CD14-positive monocyte (primary cell): Measurements from ENCODE around the gene NR6A1. TPM values are rescaled to one million over a fixed set of nuclear protein-coding genes. Genes with fewer than 3 reads are reported as not detected.

Experiments used
- DNase-seq, 3 donors: peaks; one replicate each; pipeline ENCODE4 v3.0.0-alpha.2; 2011 to 2022
- H2AFZ ChIP-seq: 2 replicates; pipeline ENCODE4 v1.6.0; 2012; ENCODE audit warnings: mild to moderate bottlenecking, low read depth, low read length, inconsistent platforms; ENCODE audit not compliant: insufficient read depth, poor library complexity, severe bottlenecking
- H3K27ac ChIP-seq, 2 donors: 1 replicate in 1 of 2; 2 replicates in 1 of 2; pipeline ENCODE4 v1.5.1; 2012 to 2013; ENCODE audit warnings: low read length in 2 of 2, control low read depth in 1 of 2, inconsistent platforms in 1 of 2, low read depth in 1 of 2, mild to moderate bottlenecking in 1 of 2
- H3K27me3 ChIP-seq, 2 donors: one replicate each; pipeline versions ENCODE4 v1.6.0 to v1.6.1; 2011 to 2013; ENCODE audit warnings: low read length in 2 of 2; ENCODE audit not compliant: control insufficient read depth in 2 of 2, insufficient read depth in 2 of 2
- H3K36me3 ChIP-seq, 2 donors: replicated peaks in 1 of 2; 1 replicate in 1 of 2; 2 replicates in 1 of 2; pipeline versions ENCODE4 v1.5.1 to v1.6.1; 2012 to 2013; ENCODE audit warnings: low read length in 2 of 2, control low read depth in 1 of 2, inconsistent platforms in 1 of 2, mild to moderate bottlenecking in 1 of 2; ENCODE audit not compliant: insufficient read depth in 2 of 2, control insufficient read depth in 1 of 2
- H3K4me1 ChIP-seq, 2 donors: 1 replicate in 1 of 2; 2 replicates in 1 of 2; pipeline versions ENCODE4 v1.5.1 to v1.6.1; 2012 to 2013; ENCODE audit warnings: low read length in 2 of 2, control low read depth in 1 of 2, inconsistent platforms in 1 of 2, mild to moderate bottlenecking in 1 of 2, moderate library complexity in 1 of 2; ENCODE audit not compliant: insufficient read depth in 2 of 2, control insufficient read depth in 1 of 2
- H3K4me2 ChIP-seq: replicated peaks from 2 replicates; pipeline ENCODE3; 2012; ENCODE audit warnings: low read length, moderate library complexity, mild to moderate bottlenecking; ENCODE audit not compliant: poor library complexity, severe bottlenecking; ENCODE audit errors: extremely low read depth
- H3K4me3 ChIP-seq, 3 experiments: fragments of 200-600 bp in 1 of 3; sonication (generic) in 1 of 3; replicated peaks in 1 of 3; 1 replicate in 2 of 3; 2 replicates in 1 of 3; pipeline ENCODE4 v1.5.1; 2011 to 2013; ENCODE audit warnings: low read length in 3 of 3, mild to moderate bottlenecking in 3 of 3, control low read depth in 2 of 3, low read depth in 2 of 3, inconsistent platforms in 1 of 3, moderate library complexity in 1 of 3
- H3K79me2 ChIP-seq: 2 replicates; pipeline ENCODE4 v1.6.0; 2012; ENCODE audit warnings: mild to moderate bottlenecking, control low read depth, inconsistent platforms, low read length, moderate library complexity; ENCODE audit not compliant: insufficient read depth
- H3K9ac ChIP-seq: 2 replicates; pipeline ENCODE4 v1.6.0; 2017; ENCODE audit warnings: low read length, mild to moderate bottlenecking; ENCODE audit not compliant: insufficient read depth, poor library complexity, severe bottlenecking
- H3K9me3 ChIP-seq, 2 donors: replicated peaks in 1 of 2; 1 replicate in 1 of 2; 2 replicates in 1 of 2; pipeline versions ENCODE4 v1.5.1 to v1.6.1; 2012 to 2013; ENCODE audit warnings: low read length in 2 of 2, control low read depth in 1 of 2; ENCODE audit not compliant: control insufficient read depth in 1 of 2, insufficient read depth in 1 of 2
- H4K20me1 ChIP-seq: 2 replicates; pipeline ENCODE4 v1.6.0; 2012; ENCODE audit warnings: mild to moderate bottlenecking, low read length, control low read depth, moderate library complexity; ENCODE audit not compliant: insufficient read depth
- H3K27ac Mint-ChIP-seq, 7 donors: one replicate each; pipeline ENCODE4 v1.8.0; 2020; ENCODE audit warnings: mild to moderate bottlenecking in 7 of 7, mixed read lengths in 7 of 7, moderate library complexity in 6 of 7, inconsistent platforms in 2 of 7
- H3K27me3 Mint-ChIP-seq, 3 donors: one replicate each; pipeline ENCODE4 v1.8.0; 2021 to 2022; ENCODE audit warnings: low read depth in 3 of 3, mild to moderate bottlenecking in 3 of 3, mixed read lengths in 3 of 3, moderate library complexity in 3 of 3, inconsistent platforms in 1 of 3
- H3K36me3 Mint-ChIP-seq, 2 donors: one replicate each; pipeline ENCODE4 v1.8.0; 2020; ENCODE audit warnings: mixed read lengths in 2 of 2, inconsistent platforms in 1 of 2, mild to moderate bottlenecking in 1 of 2
- H3K4me1 Mint-ChIP-seq: one replicate; pipeline ENCODE4 v1.8.0; 2020; ENCODE audit warnings: mild to moderate bottlenecking, mixed read lengths
- H3K4me3 Mint-ChIP-seq, 2 donors: one replicate each; pipeline ENCODE4 v1.8.0; 2020; ENCODE audit warnings: mild to moderate bottlenecking in 2 of 2, mixed read lengths in 2 of 2, moderate library complexity in 1 of 2
- H3K9me3 Mint-ChIP-seq, 7 donors: one replicate each; pipeline ENCODE4 v1.8.0; 2020 to 2022; ENCODE audit warnings: mixed read lengths in 7 of 7, mild to moderate bottlenecking in 6 of 7, moderate library complexity in 6 of 7, inconsistent platforms in 2 of 7
- CTCF ChIP-seq: fragments of 200-600 bp; IDR thresholded peaks from one replicate; pipeline ENCODE4 v1.8.0; 2022; ENCODE audit warnings: antibody characterized with exemption, mild to moderate bottlenecking
- WGBS: methylation state at CpG from one replicate; pipeline ENCODE4 v1.1.5; 2013; ENCODE audit warnings: missing lambda C conversion rate; ENCODE audit not compliant: insufficient coverage; 5-methylcytosine and 5-hydroxymethylcytosine counted together
- intact Hi-C, 2 donors: fragments of 100-400 bp; cut with micrococcal nuclease; formaldehyde crosslinking; loops; one replicate each; pipeline versions ENCODE4 v1.15.0 to v1.15.1; 2023
- polyA plus RNA-seq, 3 donors: library from polyadenylated mRNA; depleted of rRNA in 1 of 3; unstranded in 2 of 3; stranded (reverse) in 1 of 3; fragments of 300-500 nt in 2 of 3; fragments of >200 nt in 1 of 3; fragmentation: Illumina TruSeq in 2 of 3; gene quantifications; 1 replicate in 2 of 3; 2 replicates in 1 of 3; pipeline ENCODE4 v1.2.3, GENCODE V29; 2012 to 2021

The NR6A1 gene
- polyA plus RNA-seq, 3 donors = 0.15 to 2.9 (median 0.28) TPM

- Mint-ChIP-seq H3K4me3 (no peak overlapping the region), H3K36me3 (peaks cover 8 to 16% of the 10 kb centered on the region in 2 donors), H3K27ac (no peak overlapping the region), H3K9me3 (peaks cover 0 to 2% (median 0%) of the 10 kb centered on the region in 7 donors), H3K4me1 (no peaks in the 10 kb centered on the region), H3K27me3 (peaks cover 0 to 2% (median 0%) of the 10 kb centered on the region in 3 donors)
- Histone ChIP-seq H3K9me3 (no peaks in the 10 kb centered on the region), H3K4me3 (no peak overlapping the region), H3K79me2 (no peaks in the 10 kb centered on the region), H3K36me3 (peaks cover 0 to 1% of the 10 kb centered on the region in 2 donors), H3K4me2 (no peak overlapping the region), H3K27ac (no peak overlapping the region), H3K27me3 (no peaks in the 10 kb centered on the region), H4K20me1 (no peaks in the 10 kb centered on the region), H3K4me1 (no peaks in the 10 kb centered on the region), H3K9ac (no peak overlapping the region), H2AFZ (no peak overlapping the region)
- DNase-seq = no peak
- TF ChIP-seq CTCF = no peak
- intact Hi-C loops = no loop called here
- no CpG with 5 or more reads among the region's 1 CpG for WGBS
Measured at GRCh38 chr9:124726886-124727285, 44.2 kb downstream of the NR6A1 start.

- Histone ChIP-seq H3K4me2 (no peak overlapping the region), H2AFZ (no peak overlapping the region), H3K27ac (no peak overlapping the region), H3K79me2 (no peaks in the 10 kb centered on the region), H3K36me3 (no peaks in the 10 kb centered on the region), H3K9ac (no peak overlapping the region), H3K4me1 (no peaks in the 10 kb centered on the region), H3K4me3 (no peak overlapping the region), H4K20me1 (no peaks in the 10 kb centered on the region), H3K9me3 (no peaks in the 10 kb centered on the region), H3K27me3 (no peaks in the 10 kb centered on the region)
- no peak for DNase-seq
- intact Hi-C loops = no loop called here
- H3K27ac Mint-ChIP-seq = no peak overlapping the region
- H3K27me3 Mint-ChIP-seq = no peaks in the 10 kb centered on the region
- H3K9me3 Mint-ChIP-seq = peaks cover 0 to 2% (median 0%) of the 10 kb centered on the region in 7 donors
- 86% methylated on average over 3 of the region's 5 CpGs for WGBS
- H3K4me3 Mint-ChIP-seq = no peak overlapping the region
- peaks cover 8 to 9% of the 10 kb centered on the region in 2 donors for H3K36me3 Mint-ChIP-seq
- TF ChIP-seq CTCF = no peak
- no peaks in the 10 kb centered on the region for H3K4me1 Mint-ChIP-seq
Measured at GRCh38 chr9:124725068-124725452, 46.1 kb downstream of the NR6A1 start.
